Vagina (tissue), 2 donors: Measurements from ENCODE around the gene ARHGAP5. TPM values are rescaled to one million over a fixed set of nuclear protein-coding genes. Genes with fewer than 3 reads are reported as not detected.

Experiments
- DNase-seq, 2 donors: peaks; one replicate each; pipeline ENCODE4 v3.0.0-alpha.2; 2017; ENCODE audit errors: extremely low spot score in 2 of 2
- H3K27ac ChIP-seq: fragments of 200-600 bp; sonication (generic); one replicate; pipeline ENCODE4 v1.5.1; 2019
- H3K27me3 ChIP-seq: fragments of 200-600 bp; sonication (generic); one replicate; pipeline ENCODE4 v1.5.1; 2019
- H3K36me3 ChIP-seq, 2 donors: fragments of 200-600 bp; sonication (generic); one replicate each; pipeline ENCODE4 v1.5.1; 2017 to 2019
- H3K4me1 ChIP-seq: fragments of 200-600 bp; sonication (generic); one replicate; pipeline ENCODE4 v1.5.1; 2019
- H3K4me3 ChIP-seq, 2 donors: fragments of 200-600 bp; sonication (generic); 1 replicate in 1 of 2; 2 replicates in 1 of 2; pipeline ENCODE4 v1.5.1; 2016 to 2019
- H3K9me3 ChIP-seq: fragments of 200-600 bp; sonication (generic); one replicate; pipeline ENCODE4 v1.5.1; 2019
- CTCF ChIP-seq, 3 experiments: fragments of 450-650 bp in 2 of 3; fragments of 200-600 bp in 1 of 3; sonication (generic) in 1 of 3; IDR thresholded peaks; one replicate each; pipeline ENCODE4 v1.5.1; 2017 to 2019; ENCODE audit warnings: antibody characterized with exemption in 3 of 3, mild to moderate bottlenecking in 2 of 3, moderate library complexity in 2 of 3
- POLR2A ChIP-seq, 2 donors: fragments of 450-650 bp; IDR thresholded peaks; one replicate each; pipeline ENCODE4 v1.6.1; 2017; ENCODE audit warnings: antibody characterized with exemption in 2 of 2, mild to moderate bottlenecking in 2 of 2, moderate library complexity in 2 of 2
- POLR2AphosphoS5 ChIP-seq, 2 donors: sonication (generic); formaldehyde crosslinking; IDR thresholded peaks; one replicate each; pipeline ENCODE4 v1.9.0; 2017; ENCODE audit warnings: antibody characterized with exemption in 2 of 2, mild to moderate bottlenecking in 2 of 2, low read depth in 1 of 2; ENCODE audit not compliant: insufficient read depth in 1 of 2
- intact Hi-C: fragments of 100-400 bp; cut with DNase I; formaldehyde crosslinking; loops from one replicate; pipeline ENCODE4 v1.15.1; 2023
- total RNA-seq: library from RNA; depleted of rRNA; stranded (reverse); fragments of >200 nt; gene quantifications from one replicate; pipeline ENCODE4 v1.2.3, GENCODE V29; 2016

ARHGAP5 gene
- total RNA-seq, 1 donor from 2014 or later, result 90.6 TPM

- Histone ChIP-seq H3K27ac (no peak overlapping the region), H3K27me3 (no peaks in the 10 kb centered on the region), H3K36me3 (peaks cover 0 to 24% of the 10 kb centered on the region in 2 donors), H3K4me1 (peaks cover 19% of the 10 kb centered on the region), H3K9me3 (peaks cover 11% of the 10 kb centered on the region), H3K4me3 (no peak overlapping the region)
- TF ChIP-seq POLR2A (IDR thresholded peaks at IDR 0.05) (no peak), CTCF (IDR thresholded peaks at IDR 0.05) (no peak), POLR2AphosphoS5 (IDR thresholded peaks at IDR 0.05; ENCODE audit: insufficient read depth in 1 of 2, low read depth in 1 of 2) (no peak)
- DNase-seq, result no peak
- intact Hi-C loops, result no loop called here
Measured at GRCh38 chr14:32137313-32137712, 60.2 kb downstream of the ARHGAP5 start.

GRCh38 chr14:32137892-32138291 lies 60.8 kb downstream of the ARHGAP5 start:
- Histone ChIP-seq H3K4me3 (no peak overlapping the region), H3K4me1 (peaks cover 19% of the 10 kb centered on the region), H3K27me3 (no peaks in the 10 kb centered on the region), H3K9me3 (peaks cover 11% of the 10 kb centered on the region), H3K36me3 (peaks cover 0 to 24% of the 10 kb centered on the region in 2 donors), H3K27ac (no peak overlapping the region)
- no peak for DNase-seq
- no peak for TF ChIP-seq CTCF (IDR thresholded peaks at IDR 0.05)
- no peak for TF ChIP-seq POLR2A (IDR thresholded peaks at IDR 0.05)
- TF ChIP-seq POLR2AphosphoS5 (IDR thresholded peaks at IDR 0.05; ENCODE audit: insufficient read depth in 1 of 2, low read depth in 1 of 2), result no peak
- intact Hi-C loops, result no loop called here

- Histone ChIP-seq H3K27ac (no peak overlapping the region), H3K9me3 (peaks cover 10% of the 10 kb centered on the region), H3K4me1 (no peaks in the 10 kb centered on the region), H3K4me3 (no peak overlapping the region), H3K36me3 (peaks cover 0 to 21% of the 10 kb centered on the region in 2 donors), H3K27me3 (no peaks in the 10 kb centered on the region)
- no peak for DNase-seq
- intact Hi-C loops, result no loop called here
- TF ChIP-seq POLR2AphosphoS5 (IDR thresholded peaks at IDR 0.05; ENCODE audit: insufficient read depth in 1 of 2, low read depth in 1 of 2), result no peak
- TF ChIP-seq POLR2A (IDR thresholded peaks at IDR 0.05), result no peak
- no peak for TF ChIP-seq CTCF (IDR thresholded peaks at IDR 0.05)
Measured at GRCh38 chr14:32142341-32142740, 65.2 kb downstream of the ARHGAP5 start.

GRCh38 chr14:32142754-32143437 lies 65.8 kb downstream of the ARHGAP5 start:
- no peak for TF ChIP-seq POLR2A (IDR thresholded peaks at IDR 0.05)
- TF ChIP-seq POLR2AphosphoS5 (IDR thresholded peaks at IDR 0.05; ENCODE audit: insufficient read depth in 1 of 2, low read depth in 1 of 2), result no peak
- TF ChIP-seq CTCF (IDR thresholded peaks at IDR 0.05), result no peak
- intact Hi-C loops, result no loop called here
- no peak overlapping the region for H3K27ac ChIP-seq
- no peaks in the 10 kb centered on the region for H3K4me1 ChIP-seq
- no peak overlapping the region for H3K4me3 ChIP-seq
- peaks cover 0 to 21% of the 10 kb centered on the region in 2 donors for H3K36me3 ChIP-seq
- H3K9me3 ChIP-seq, result peaks cover 6% of the 10 kb centered on the region
- DNase-seq, result no peak
- no peaks in the 10 kb centered on the region for H3K27me3 ChIP-seq

GRCh38 chr14:32150392-32150791 lies 73.3 kb downstream of the ARHGAP5 start:
- Histone ChIP-seq H3K36me3 (peaks cover 0 to 44% of the 10 kb centered on the region in 2 donors), H3K27ac (no peak overlapping the region), H3K27me3 (no peaks in the 10 kb centered on the region), H3K9me3 (no peaks in the 10 kb centered on the region), H3K4me1 (no peaks in the 10 kb centered on the region), H3K4me3 (no peak overlapping the region)
- DNase-seq, result no peak
- intact Hi-C loops, result no loop called here
- TF ChIP-seq CTCF (IDR thresholded peaks at IDR 0.05) (no peak), POLR2A (IDR thresholded peaks at IDR 0.05) (no peak), POLR2AphosphoS5 (IDR thresholded peaks at IDR 0.05; ENCODE audit: insufficient read depth in 1 of 2, low read depth in 1 of 2) (no peak)
